Mesodermal cell (in vitro differentiated cells): ENCODE results near the gene LZTR1. TPM values are rescaled to one million over a fixed set of nuclear protein-coding genes. Genes with fewer than 3 reads are reported as not detected.
A peak's percentile ranks its signal among the peaks of the same experiment; 100 is the strongest.
"Not testable (repeated sequence)": the region's sequence is repeated elsewhere in the genome, so short reads cannot be mapped to it uniquely, and the experiment has no call there.

Source experiments
- H3K27ac ChIP-seq: 2 replicates; pipeline ENCODE4 v1.7.0; 2013; ENCODE audit warnings: mild to moderate bottlenecking, low read depth, low read length, moderate library complexity; ENCODE audit not compliant: severe bottlenecking
- H3K36me3 ChIP-seq: 2 replicates; pipeline ENCODE4 v1.7.1; 2013; ENCODE audit warnings: mild to moderate bottlenecking, low read length, moderate library complexity; ENCODE audit not compliant: control insufficient read depth, insufficient read depth
- H3K4me1 ChIP-seq: one replicate; pipeline ENCODE4 v1.7.1; 2013; ENCODE audit warnings: mild to moderate bottlenecking, low read length; ENCODE audit not compliant: insufficient read depth, control insufficient read depth, poor library complexity, severe bottlenecking
- H3K4me3 ChIP-seq: 2 replicates; pipeline ENCODE4 v1.7.0; 2013; ENCODE audit warnings: low read length, control low read depth, mild to moderate bottlenecking; ENCODE audit not compliant: insufficient read depth, poor library complexity, severe bottlenecking; ENCODE audit errors: extremely low read depth
- H3K9me3 ChIP-seq: 2 replicates; pipeline ENCODE4 v1.7.1; 2013; ENCODE audit warnings: mild to moderate bottlenecking, low read length, moderate library complexity; ENCODE audit not compliant: control insufficient read depth
- WGBS, 2 experiments: methylation state at CpG; one replicate each; pipeline ENCODE4 v1.1.5; 2013; ENCODE audit warnings: missing lambda C conversion rate in 2 of 2; ENCODE audit not compliant: insufficient coverage in 2 of 2; 5-methylcytosine and 5-hydroxymethylcytosine counted together
- polyA plus RNA-seq, 2 experiments: library from polyadenylated mRNA; stranded (reverse); fragments of 50-300 nt; gene quantifications; one replicate each; pipeline ENCODE4 v1.2.3, GENCODE V29; 2013

LZTR1 gene
- polyA plus RNA-seq (2013, experiment 1 of 2), result 28.4 TPM
- 21.9 TPM for polyA plus RNA-seq (2013, experiment 2 of 2)

DNA sequence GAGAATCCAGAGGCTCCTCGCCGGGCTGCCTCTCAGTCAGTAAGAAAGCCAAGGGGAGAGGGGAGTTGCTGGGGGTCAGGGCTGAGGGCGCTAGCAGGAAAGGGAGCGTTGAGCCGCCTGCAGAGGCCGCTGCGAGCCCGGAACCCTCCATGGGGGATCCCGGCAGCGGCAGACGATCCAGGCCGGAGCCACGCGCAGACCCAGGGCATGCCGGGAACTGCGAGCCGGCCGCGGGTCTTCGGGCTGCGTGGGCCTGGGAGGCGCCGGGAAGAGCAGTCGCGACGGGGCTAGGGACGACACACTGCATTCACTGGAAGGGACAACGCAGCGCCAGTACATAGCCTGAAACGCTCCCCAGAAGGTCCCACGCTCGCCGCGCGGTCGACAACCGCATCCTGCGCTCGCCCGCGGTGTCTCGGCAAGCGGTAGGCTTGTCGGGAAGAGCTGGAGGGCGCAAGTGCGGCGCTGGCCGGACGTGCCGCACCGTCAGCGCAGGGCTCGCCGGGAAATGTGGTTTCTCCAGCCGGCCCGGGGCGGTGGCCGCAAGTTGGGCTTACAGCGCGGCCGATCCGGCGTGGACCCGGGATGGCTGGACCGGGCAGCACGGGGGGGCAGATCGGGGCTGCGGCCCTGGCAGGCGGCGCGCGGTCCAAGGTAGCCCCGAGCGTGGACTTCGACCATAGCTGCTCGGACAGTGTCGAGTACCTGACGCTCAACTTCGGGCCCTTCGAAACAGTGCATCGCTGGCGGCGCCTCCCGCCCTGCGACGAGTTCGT lies at the start of gene LZTR1:
Gene LZTR1, plus strand, starts transcription at position 511 of the 776 bp plus-strand sequence. Its CDS starts 75 bp downstream, at position 586.
- peaks cover 28% of the 10 kb centered on the region for H3K36me3 ChIP-seq
- H3K4me1 ChIP-seq, result peaks cover 11% of the 10 kb centered on the region
- peaks cover 12% of the 10 kb centered on the region for H3K9me3 ChIP-seq
- H3K4me3 ChIP-seq, result peak within 1 kb of the TSS; percentile 83
- 0 to 1% methylated on average over 75 to 76 of the region's 87 CpGs for WGBS, 2 experiments
- peak within 1 kb of the TSS; percentile 71 for H3K27ac ChIP-seq

DNA sequence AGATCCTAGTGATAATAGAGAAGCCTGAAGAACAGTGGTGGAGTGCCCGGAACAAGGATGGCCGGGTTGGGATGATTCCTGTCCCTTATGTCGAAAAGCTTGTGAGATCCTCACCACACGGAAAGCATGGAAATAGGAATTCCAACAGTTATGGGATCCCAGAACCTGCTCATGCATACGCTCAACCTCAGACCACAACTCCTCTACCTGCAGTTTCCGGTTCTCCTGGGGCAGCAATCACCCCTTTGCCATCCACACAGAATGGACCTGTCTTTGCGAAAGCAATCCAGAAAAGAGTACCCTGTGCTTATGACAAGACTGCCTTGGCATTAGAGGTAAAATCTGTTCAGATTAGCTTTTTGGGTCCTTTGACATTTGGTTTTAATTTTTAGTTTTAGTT lies 48.2 kb upstream of the LZTR1 start:
- WGBS, 2 experiments, result 89 to 95% methylated on average over 6 of the region's 7 CpGs
- Histone ChIP-seq H3K9me3 (no peaks in the 10 kb centered on the region), H3K4me1 (peaks cover 4% of the 10 kb centered on the region), H3K4me3 (no peak overlapping the region), H3K36me3 (peaks cover 66% of the 10 kb centered on the region), H3K27ac (no peak overlapping the region)

DNA sequence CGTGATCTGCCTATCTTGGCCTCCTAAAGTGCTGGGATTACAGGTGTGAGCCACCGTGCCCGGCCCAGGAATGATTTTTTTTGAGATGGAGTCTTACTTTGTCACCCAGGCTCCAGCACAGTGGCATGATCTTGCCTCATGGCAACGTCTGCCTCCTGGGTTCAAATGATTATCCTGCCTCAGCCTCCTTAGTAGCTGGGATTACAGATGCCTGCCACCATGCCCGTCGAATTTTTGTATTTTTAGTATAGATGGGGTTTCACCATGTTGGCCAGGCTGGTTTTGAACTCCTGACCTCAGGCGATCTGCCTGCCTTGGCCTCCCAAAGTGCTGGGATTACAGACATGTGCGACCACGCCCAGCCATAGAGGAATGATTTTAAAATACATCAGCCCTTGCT lies 47.0 kb upstream of the LZTR1 start:
- H3K4me1 ChIP-seq, H3K4me3 ChIP-seq, H3K27ac ChIP-seq, H3K9me3 ChIP-seq: not testable (repeated sequence)
- 90 to 99% methylated on average over 4 to 8 of the region's 9 CpGs for whole genome bisulfite sequencing, 2 experiments
- H3K36me3 ChIP-seq, result peaks cover 60% of the 10 kb centered on the region

DNA sequence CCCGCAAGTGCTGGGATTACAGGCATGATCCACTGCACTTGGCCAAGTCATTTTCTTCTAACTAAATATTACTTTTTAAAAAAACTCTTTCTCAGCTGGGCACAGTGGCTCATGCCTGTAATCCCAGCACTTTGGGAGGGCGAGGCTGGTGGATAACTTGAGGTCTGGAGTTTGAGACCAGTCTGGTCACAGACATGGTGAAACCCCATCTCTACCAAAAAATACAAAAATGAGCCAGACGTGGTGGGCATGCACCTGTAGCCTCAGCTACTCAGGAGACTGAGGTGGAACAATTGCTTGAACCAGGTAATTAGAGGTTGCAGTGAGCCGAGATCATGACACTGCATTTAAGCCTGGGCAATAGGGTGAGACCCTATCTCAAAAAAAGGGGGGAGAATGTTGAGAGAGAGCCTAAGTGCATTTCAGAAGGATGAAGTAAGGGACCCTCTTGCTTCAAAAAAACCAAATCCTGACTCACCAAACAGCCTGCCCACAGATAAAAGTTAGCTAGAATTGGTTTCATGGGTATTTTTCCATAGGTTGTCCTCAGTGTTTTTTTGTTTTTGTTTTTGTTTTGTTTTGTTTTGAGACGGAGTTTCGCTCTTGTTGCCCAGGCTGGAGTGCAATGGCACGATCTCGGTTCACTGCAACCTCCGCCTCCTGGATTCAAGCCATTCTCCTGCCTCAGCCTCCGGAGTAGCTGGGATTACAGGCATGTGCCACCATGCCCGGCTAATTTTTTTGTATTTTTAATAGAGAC lies 46.1 kb upstream of the LZTR1 start:
- 97 to 98% methylated on average over 9 to 10 of the region's 11 CpGs for WGBS, 2 experiments
- H3K36me3 ChIP-seq, result peaks cover 66% of the 10 kb centered on the region
- H3K4me3 ChIP-seq, H3K4me1 ChIP-seq, H3K9me3 ChIP-seq: not testable (repeated sequence)
- peak overlapping the region; percentile 36 for H3K27ac ChIP-seq

- WGBS, 2 experiments, result 86 to 93% methylated on average over 8 to 11 of the region's 12 CpGs
- H3K27ac ChIP-seq, result no peak overlapping the region
- H3K4me1 ChIP-seq, result peaks cover 4% of the 10 kb centered on the region
- H3K36me3 ChIP-seq, result peaks cover 75% of the 10 kb centered on the region
- H3K4me3 ChIP-seq, result no peak overlapping the region
- no peaks in the 10 kb centered on the region for H3K9me3 ChIP-seq
Measured at GRCh38 chr22:20937031-20937793, 44.9 kb upstream of the LZTR1 start.

DNA sequence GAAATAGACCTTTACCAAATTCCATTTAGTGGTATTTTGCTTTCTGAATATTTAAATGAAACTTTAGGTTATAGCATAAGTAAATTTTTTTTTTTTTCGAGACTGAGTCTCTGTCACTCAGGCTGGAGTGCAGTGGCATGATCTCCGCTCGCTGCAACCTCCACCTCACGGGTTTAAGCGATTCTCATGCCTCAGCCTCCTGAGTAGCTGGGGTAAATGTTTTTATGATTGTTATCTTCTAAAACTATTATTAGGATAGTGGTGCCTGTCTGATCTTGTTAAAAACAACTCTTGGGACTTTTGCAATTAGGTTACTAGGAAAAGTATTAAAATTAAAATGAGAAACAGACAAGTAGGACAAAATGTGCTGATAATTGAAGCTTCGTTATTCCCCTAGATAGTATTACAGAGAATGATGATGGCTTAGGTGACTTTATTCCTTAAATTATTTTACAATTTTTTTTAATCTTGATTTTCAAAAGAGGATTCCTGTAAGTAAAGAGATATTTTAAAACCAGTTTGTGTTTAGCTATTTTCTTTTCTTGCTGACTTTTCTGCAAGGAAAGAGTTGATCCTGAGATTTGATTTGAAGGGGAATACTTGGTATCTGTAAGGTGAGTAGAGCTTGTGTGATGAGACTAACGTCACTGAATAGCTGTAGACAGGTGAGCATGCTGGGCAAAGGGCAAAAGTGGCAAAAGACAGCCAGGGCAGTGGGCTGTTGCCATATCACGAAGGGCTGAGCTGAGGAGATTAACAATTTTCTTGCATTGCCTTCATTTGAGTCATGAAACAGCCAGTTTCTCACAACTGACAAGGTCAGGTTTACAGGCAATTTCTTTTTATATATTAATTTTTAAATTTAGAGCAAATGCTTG lies 44.1 kb upstream of the LZTR1 start:
- 97 to 98% methylated on average over 5 to 6 of the region's 8 CpGs for WGBS, 2 experiments
- Histone ChIP-seq H3K27ac (no peak overlapping the region), H3K36me3 (peaks cover 78% of the 10 kb centered on the region)

GRCh38 chr22:20939457-20940185 lies 42.5 kb upstream of the LZTR1 start:
- H3K9me3 ChIP-seq, H3K4me1 ChIP-seq, H3K4me3 ChIP-seq, H3K27ac ChIP-seq: not testable (repeated sequence)
- 90 to 92% methylated on average over 5 to 8 of the region's 14 CpGs for WGBS, 2 experiments
- peaks cover 69% of the 10 kb centered on the region for H3K36me3 ChIP-seq

More for the DNA sequence above, 44.1 kb upstream of the LZTR1 start:
- Histone ChIP-seq H3K4me3 (no peak overlapping the region), H3K9me3 (no peaks in the 10 kb centered on the region), H3K4me1 (peaks cover 4% of the 10 kb centered on the region)

- Histone ChIP-seq H3K4me1 (peaks cover 9% of the 10 kb centered on the region), H3K27ac (no peak overlapping the region), H3K36me3 (peaks cover 63% of the 10 kb centered on the region), H3K9me3 (no peaks in the 10 kb centered on the region), H3K4me3 (no peak overlapping the region)
- WGBS, 2 experiments, result 90 to 94% methylated on average over 2 to 3 of the region's 3 CpGs
Measured at GRCh38 chr22:20940186-20940651, 41.9 kb upstream of the LZTR1 start.

- Histone ChIP-seq H3K36me3 (peaks cover 56% of the 10 kb centered on the region), H3K4me1 (peaks cover 13% of the 10 kb centered on the region), H3K9me3 (no peaks in the 10 kb centered on the region), H3K4me3 (no peak overlapping the region), H3K27ac (no peak overlapping the region)
- WGBS, 2 experiments, result 95 to 100% methylated on average over 3 to 4 of the region's 4 CpGs
Measured at GRCh38 chr22:20940904-20941385, 41.2 kb upstream of the LZTR1 start.
